Epidermal melanocyte (primary cell): Measurements from ENCODE around the gene TOX3.

ENCODE experiments used
- DNase-seq: peaks from one replicate; pipeline ENCODE4 v3.0.0; 2011; ENCODE audit warnings: low spot score; ENCODE audit not compliant: insufficient read length

Gene TOX3

DNA sequence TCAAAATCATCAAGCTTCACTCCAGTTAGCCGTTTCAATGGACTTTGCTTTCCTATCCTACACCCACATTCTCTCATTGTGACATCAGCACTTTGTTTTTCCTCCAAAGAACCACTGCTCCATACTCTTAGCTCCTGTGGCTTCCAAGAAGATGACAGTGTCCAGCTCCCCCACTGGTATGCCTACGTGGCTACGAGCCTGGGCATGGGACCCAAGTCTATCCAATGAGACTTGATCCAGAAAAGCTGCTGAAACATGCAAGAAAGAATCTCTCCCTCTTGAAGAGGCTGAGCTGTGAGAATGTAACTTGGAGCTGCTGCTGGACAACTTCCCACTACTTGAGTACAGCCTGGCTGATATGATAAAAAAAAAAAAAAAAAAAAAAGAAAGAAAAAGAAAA is 9.4 kb downstream of the TOX3 start:
- DNase-seq, result no peak

DNA sequence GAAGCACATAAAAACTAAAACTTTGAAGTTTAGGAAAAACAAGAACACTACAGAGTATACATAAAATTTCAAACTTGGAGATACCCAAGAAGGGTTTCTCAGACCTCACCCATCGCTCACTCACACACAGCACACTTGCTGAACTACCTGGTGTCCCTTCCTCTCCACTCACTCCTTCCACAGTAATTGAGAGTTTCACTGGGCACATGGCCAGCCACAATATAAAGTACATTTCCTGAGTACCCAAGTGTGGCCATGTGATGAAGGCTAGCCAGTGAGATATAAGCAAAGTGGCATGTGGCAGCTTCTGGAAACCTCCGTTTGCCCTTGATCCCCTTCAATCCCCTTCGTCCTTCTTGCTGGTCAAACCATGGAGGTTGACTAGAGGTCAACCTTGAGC is 11.9 kb downstream of the TOX3 start:
- no peak for DNase-seq

- no peak for DNase-seq
Measured at GRCh38 chr16:52533296-52533695, 13.6 kb downstream of the TOX3 start.

- no peak for DNase-seq
Measured at GRCh38 chr16:52532384-52532783, 14.6 kb downstream of the TOX3 start.

- DNase-seq, result no peak
Measured at GRCh38 chr16:52529226-52529625, 17.7 kb downstream of the TOX3 start.

- no peak for DNase-seq
Measured at GRCh38 chr16:52528393-52529065, 18.4 kb downstream of the TOX3 start.

DNA sequence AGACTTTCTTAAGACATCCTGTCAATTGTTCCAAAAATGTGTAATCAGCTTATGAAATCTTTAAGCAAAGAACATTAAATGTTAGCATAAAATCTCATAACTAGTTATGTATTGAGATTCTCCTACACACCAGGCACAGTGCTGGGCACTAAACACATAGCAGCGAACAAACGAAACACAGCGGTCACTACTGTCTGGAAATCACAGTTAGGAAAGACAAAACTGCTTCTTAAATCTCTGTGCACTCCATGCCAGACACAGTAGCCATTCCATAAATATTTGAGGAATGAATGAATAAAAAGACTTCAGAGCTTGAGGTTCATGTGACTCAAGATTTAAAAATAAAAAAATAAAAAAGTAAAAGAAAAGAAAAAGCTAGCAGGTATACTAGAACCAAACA is 20.1 kb downstream of the TOX3 start:
- DNase-seq, result no peak

GRCh38 chr16:52526116-52526828 is 20.7 kb downstream of the TOX3 start:
- DNase-seq, result no peak

- DNase-seq, result no peak
Measured at GRCh38 chr16:52521570-52521969, 25.4 kb downstream of the TOX3 start.

GRCh38 chr16:52518884-52519283 is 28.1 kb downstream of the TOX3 start:
- no peak for DNase-seq

- no peak for DNase-seq
Measured at GRCh38 chr16:52515068-52515671, 31.8 kb downstream of the TOX3 start.

- DNase-seq, result no peak
Measured at GRCh38 chr16:52512297-52512987, 34.5 kb downstream of the TOX3 start.

DNA sequence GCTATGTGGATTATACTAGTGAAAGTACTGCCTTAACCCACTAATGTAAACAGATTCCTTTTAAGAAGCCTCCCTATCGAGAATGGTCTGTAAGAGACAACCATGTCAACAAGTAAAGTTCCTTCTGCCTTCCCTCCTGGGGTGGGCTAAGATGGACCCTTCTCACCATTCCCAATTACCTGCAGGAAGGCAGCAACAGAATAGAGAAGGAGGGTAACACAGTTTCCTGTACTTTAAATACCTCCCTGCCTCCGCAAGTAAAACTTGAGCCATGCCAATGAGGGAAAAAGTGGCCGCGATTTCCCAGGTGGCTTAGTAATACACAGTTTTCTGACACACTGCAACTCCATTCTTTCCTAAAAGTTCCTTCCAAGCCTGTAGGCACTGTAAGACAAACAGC is 45.2 kb downstream of the TOX3 start:
- no peak for DNase-seq

DNA sequence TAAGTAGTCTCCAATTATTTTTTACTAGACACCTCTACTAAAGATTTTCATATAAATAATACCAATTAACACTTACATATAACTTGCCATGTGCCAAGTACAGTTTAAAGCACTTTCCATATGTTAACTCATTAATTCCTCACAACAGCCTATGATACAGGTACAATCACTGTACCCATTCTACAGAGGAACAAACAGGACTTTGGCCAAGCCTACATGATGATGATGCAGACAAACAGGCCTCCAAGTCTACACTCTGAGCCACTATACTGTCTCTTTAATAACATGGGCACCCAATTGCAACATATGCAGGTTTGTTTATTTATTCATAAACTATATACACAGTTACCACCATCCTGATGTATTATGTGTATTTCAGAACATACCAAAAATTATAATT is 46.0 kb downstream of the TOX3 start:
- DNase-seq, result no peak

DNA sequence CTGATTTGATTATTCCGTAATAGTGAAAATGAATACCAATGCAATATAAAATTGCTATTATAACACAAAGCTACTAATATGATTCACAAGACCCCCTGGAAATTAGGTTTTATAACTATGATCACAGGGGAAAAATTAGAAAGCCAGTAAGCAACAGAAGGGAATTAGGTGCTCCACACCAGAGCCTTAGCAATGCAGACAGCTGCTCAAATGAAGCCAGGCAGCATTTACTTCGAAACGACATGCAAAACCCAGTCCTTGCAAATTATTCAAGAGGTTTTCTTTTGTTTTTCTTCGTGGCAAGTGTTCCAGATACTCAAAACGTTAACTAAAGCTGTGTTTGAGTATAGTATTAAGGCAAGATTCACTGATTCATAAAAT is 47.9 kb downstream of the TOX3 start:
- no peak for DNase-seq

DNA sequence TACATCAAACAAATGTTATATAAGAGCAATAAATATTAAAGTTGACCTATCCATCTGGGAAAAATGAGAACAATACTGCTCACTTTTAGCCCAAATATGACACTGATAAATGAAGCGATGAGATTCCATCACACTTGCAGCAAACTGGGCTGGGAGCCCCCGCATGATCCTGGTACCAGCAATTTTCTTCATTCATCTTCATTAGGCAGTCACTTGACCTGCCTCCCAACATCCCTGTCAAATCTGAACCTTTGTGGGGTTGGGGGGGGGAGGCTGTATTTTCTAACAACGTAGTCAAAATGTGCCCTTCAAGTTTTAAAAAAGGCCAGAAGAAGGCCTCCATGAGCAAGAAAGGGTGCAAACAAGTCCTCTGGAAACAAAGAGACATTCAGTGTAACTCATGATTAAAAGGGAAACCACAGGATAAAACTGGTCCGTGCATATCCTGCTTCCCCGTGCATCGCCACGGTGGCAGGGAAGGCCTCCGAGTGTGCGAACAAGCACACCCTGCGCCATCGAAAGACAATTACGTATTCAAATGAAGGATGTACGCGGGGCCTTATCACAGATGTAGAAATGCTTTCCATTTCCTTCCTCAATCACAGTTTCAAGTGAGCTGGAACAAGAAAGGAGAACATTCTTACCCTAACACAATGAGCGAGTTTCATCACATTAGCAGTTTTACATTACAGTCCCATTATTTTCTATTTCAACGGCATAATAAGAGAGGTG is 48.4 kb downstream of the TOX3 start:
- DNase-seq, result peak; percentile 23

DNA sequence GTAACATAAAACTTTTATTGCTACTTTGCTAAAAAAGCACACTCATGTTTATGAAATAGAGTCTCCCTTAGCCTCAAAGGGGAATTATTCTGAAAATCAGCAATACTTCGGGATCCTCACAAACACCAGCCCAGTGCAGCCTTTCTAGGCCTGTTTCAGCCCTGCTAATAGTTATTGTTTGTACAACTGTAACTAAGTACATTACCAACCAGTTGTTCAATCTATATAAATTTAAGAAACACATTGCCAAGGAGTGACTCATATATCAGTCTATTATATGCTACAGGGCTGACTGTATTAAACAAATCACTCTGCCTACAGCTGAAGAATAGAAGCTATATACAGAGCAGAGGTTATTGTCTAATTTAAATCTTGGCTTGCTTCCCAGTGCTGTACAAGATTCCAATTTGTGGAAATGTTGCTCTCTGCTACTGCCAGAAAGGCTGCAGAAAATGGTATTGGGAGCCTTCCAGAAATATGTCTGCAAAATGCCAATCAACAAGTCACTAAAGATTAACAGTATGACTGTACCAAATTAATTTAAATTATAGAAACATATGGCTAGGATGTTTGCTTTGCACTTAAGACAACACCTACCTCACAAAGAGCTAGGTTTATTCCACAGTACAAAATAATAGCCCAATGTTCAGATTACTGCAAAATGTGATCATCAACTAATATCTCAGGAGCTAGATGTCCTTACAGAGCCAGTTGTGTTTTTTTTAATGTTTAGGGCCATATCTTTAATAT is 49.7 kb downstream of the TOX3 start:
- no peak for DNase-seq

- no peak for DNase-seq
Measured at GRCh38 chr16:52496051-52496876, 50.7 kb downstream of the TOX3 start.

DNA sequence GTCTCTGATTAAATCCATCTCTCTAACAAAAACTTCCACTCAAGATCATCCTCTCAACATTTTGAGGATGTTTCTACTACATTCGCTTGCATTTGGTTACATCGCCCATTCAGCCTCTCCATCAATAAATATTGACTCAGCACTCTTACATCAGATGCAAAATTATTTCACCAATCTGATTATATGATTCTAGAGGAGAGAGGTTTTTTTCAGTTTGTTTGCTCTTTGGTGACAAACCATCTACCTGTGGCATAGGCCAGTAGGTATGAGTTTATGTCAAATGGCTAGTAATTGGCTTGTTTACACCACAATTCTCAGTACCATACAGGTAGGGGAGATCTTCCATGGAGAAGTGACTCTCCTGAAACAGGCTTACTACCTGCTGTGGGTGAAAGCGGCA is 52.3 kb downstream of the TOX3 start:
- DNase-seq, result no peak

- no peak for DNase-seq
Measured at GRCh38 chr16:52494145-52494544, 52.8 kb downstream of the TOX3 start.
